Lower lobe of right lung (tissue), 2 donors: ENCODE measurements around the gene B4GALT5. TPM values are rescaled to one million over a fixed set of nuclear protein-coding genes. Genes with fewer than 3 reads are reported as not detected.

Experiments
- ATAC-seq, 2 donors: fragments of 200-7000 bp; cut with Tn5 transposase; one replicate each; pipeline ENCODE4 v1.9.1; 2020 to 2022; ENCODE audit warnings: mild to moderate bottlenecking in 2 of 2, moderate library complexity in 2 of 2
- DNase-seq: peaks from one replicate; pipeline ENCODE4 v3.0.0-alpha.2; 2020
- H3K27ac ChIP-seq: fragments of 200-600 bp; one replicate; pipeline ENCODE4 v1.8.0; 2022
- H3K27me3 ChIP-seq: fragments of 200-600 bp; one replicate; pipeline ENCODE4 v1.8.0; 2022; ENCODE audit warnings: low read depth
- H3K36me3 ChIP-seq: fragments of 200-600 bp; one replicate; pipeline ENCODE4 v1.8.0; 2022; ENCODE audit warnings: mild to moderate bottlenecking
- H3K4me1 ChIP-seq: fragments of 200-600 bp; one replicate; pipeline ENCODE4 v1.8.0; 2022
- H3K4me3 ChIP-seq: fragments of 200-600 bp; one replicate; pipeline ENCODE4 v1.8.0; 2022; ENCODE audit warnings: mild to moderate bottlenecking
- H3K9me3 ChIP-seq: fragments of 200-600 bp; one replicate; pipeline ENCODE4 v1.8.0; 2022
- CTCF ChIP-seq: fragments of 200-600 bp; IDR thresholded peaks from one replicate; pipeline ENCODE4 v1.8.0; 2022; ENCODE audit warnings: antibody characterized with exemption, mild to moderate bottlenecking
- intact Hi-C: fragments of 100-400 bp; cut with DNase I; formaldehyde crosslinking; loops from one replicate; pipeline ENCODE4 v1.11.0; 2022
- total RNA-seq: library from RNA; stranded (reverse); fragmentation: NEBNext Ultra II Directional; extraction: Animal tissue kit (Norgen Biotek cat#: 25700); gene quantifications from one replicate; pipeline ENCODE4 v1.2.1, GENCODE V29; 2021
- donor health status: DM: no; HTN: yes; CAD: no; lungs with severe emphysema.

Gene B4GALT5
- total RNA-seq, 1 donor from 2014 or later = 39.5 TPM

- H3K27me3 ChIP-seq = no peaks in the 10 kb centered on the region
- no peak for TF ChIP-seq CTCF
- peaks cover 31% of the 10 kb centered on the region for H3K4me1 ChIP-seq
- H3K9me3 ChIP-seq = no peaks in the 10 kb centered on the region
- no peaks in the 10 kb centered on the region for H3K36me3 ChIP-seq
- no peak overlapping the region for H3K4me3 ChIP-seq
- DNase-seq = no peak
- H3K27ac ChIP-seq = no peak overlapping the region
- ATAC-seq = no peak
- intact Hi-C loops = no loop called here
Observed at GRCh38 chr20:49715466-49715865, 1.8 kb upstream of the B4GALT5 start.

GRCh38 chr20:49712996-49713752 is 504 bp downstream of the B4GALT5 start:
- H3K27ac ChIP-seq = peak overlapping the region; percentile 91
- DNase-seq (peak; percentile 66), ATAC-seq (peak; percentile 80 to 81)
- no peaks in the 10 kb centered on the region for H3K36me3 ChIP-seq
- no peaks in the 10 kb centered on the region for H3K9me3 ChIP-seq
- H3K27me3 ChIP-seq = no peaks in the 10 kb centered on the region
- no peak for TF ChIP-seq CTCF
- peaks cover 46% of the 10 kb centered on the region for H3K4me1 ChIP-seq
- intact Hi-C loops = no loop called here
- peak overlapping the region; percentile 91 for H3K4me3 ChIP-seq

- intact Hi-C loops = no loop called here
- ATAC-seq = peak; percentile 3 to 8
- H3K4me3 ChIP-seq = peak overlapping the region; percentile 91
- peak overlapping the region; percentile 91 for H3K27ac ChIP-seq
- no peak for DNase-seq
- no peaks in the 10 kb centered on the region for H3K36me3 ChIP-seq
- H3K4me1 ChIP-seq = peaks cover 52% of the 10 kb centered on the region
- H3K27me3 ChIP-seq = no peaks in the 10 kb centered on the region
- TF ChIP-seq CTCF = no peak
- H3K9me3 ChIP-seq = no peaks in the 10 kb centered on the region
Observed at GRCh38 chr20:49712646-49712995, 1.1 kb downstream of the B4GALT5 start.

GRCh38 chr20:49712118-49712517 is 1.6 kb downstream of the B4GALT5 start:
- Histone ChIP-seq H3K4me1 (peaks cover 57% of the 10 kb centered on the region), H3K27ac (peak overlapping the region; percentile 91), H3K4me3 (peak overlapping the region; percentile 91), H3K36me3 (no peaks in the 10 kb centered on the region), H3K9me3 (no peaks in the 10 kb centered on the region), H3K27me3 (no peaks in the 10 kb centered on the region)
- peak; percentile 31 to 51 for ATAC-seq
- DNase-seq = no peak
- TF ChIP-seq CTCF = no peak
- intact Hi-C loops = no loop called here

GRCh38 chr20:49711667-49711987 is 2.1 kb downstream of the B4GALT5 start:
- Histone ChIP-seq H3K4me3 (peak overlapping the region; percentile 91), H3K36me3 (no peaks in the 10 kb centered on the region), H3K27ac (peak overlapping the region; percentile 91), H3K9me3 (no peaks in the 10 kb centered on the region), H3K4me1 (peaks cover 62% of the 10 kb centered on the region), H3K27me3 (no peaks in the 10 kb centered on the region)
- TF ChIP-seq CTCF = no peak
- intact Hi-C loops = no loop called here
- DNase-seq (no peak), ATAC-seq (no peak)
